Central memory CD8-positive, alpha-beta T cell (primary cell): Measurements from ENCODE around the gene FLT3.
A peak's percentile ranks its signal among the peaks of the same experiment; 100 is the strongest.

Source experiments
- ATAC-seq: fragments of 150-1000 bp; cut with Tn5 transposase; replicated peaks from 2 replicates; pipeline ENCODE4 v1.10.0; 2022; ENCODE audit warnings: mild to moderate bottlenecking, moderate FRiP score, moderate number of reproducible peaks; ENCODE audit not compliant: poor library complexity, severe bottlenecking; ENCODE audit errors: extremely low read depth
- DNase-seq, 2 donors: peaks; one replicate each; pipeline ENCODE4 v3.0.0; 2021; ENCODE audit warnings: low spot score in 2 of 2
- H3K27ac Mint-ChIP-seq: one replicate; pipeline ENCODE4 v1.8.0; 2022; ENCODE audit warnings: low read depth, mild to moderate bottlenecking, moderate library complexity, mixed read lengths
- H3K27me3 Mint-ChIP-seq: one replicate; pipeline ENCODE4 v1.8.0; 2022; ENCODE audit warnings: mixed read lengths
- H3K36me3 Mint-ChIP-seq: one replicate; pipeline ENCODE4 v1.8.0; 2022; ENCODE audit warnings: mild to moderate bottlenecking, moderate library complexity, mixed read lengths; ENCODE audit not compliant: insufficient read depth
- H3K4me1 Mint-ChIP-seq: one replicate; pipeline ENCODE4 v1.8.0; 2022; ENCODE audit warnings: mixed read lengths
- H3K4me3 Mint-ChIP-seq: one replicate; pipeline ENCODE4 v1.8.0; 2022; ENCODE audit warnings: mild to moderate bottlenecking, moderate library complexity, mixed read lengths
- H3K9me3 Mint-ChIP-seq: one replicate; pipeline ENCODE4 v1.8.0; 2022; ENCODE audit warnings: mixed read lengths

The FLT3 gene

DNA sequence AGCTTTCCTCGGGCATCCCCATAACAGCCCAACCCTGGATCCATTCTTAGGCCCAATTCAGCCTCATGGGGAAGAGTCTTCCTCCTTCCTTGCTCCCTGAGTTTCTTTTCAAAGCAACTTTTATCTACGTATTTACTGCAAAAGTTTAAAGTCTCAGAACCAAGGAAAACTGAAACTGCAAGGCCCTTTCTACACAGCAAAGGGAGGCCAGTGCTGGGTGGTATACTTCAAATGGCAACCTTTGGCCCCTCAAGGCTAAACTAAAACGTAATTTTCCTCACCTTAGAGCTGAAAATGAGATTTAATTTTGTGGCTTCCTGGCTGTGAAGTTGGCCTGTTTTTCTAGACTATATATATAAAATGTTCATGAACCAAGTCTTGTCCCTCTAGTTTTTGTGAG, 136.9 kb downstream of the FLT3 start:
- H3K9me3 Mint-ChIP-seq: no peaks in the 10 kb centered on the region

DNA sequence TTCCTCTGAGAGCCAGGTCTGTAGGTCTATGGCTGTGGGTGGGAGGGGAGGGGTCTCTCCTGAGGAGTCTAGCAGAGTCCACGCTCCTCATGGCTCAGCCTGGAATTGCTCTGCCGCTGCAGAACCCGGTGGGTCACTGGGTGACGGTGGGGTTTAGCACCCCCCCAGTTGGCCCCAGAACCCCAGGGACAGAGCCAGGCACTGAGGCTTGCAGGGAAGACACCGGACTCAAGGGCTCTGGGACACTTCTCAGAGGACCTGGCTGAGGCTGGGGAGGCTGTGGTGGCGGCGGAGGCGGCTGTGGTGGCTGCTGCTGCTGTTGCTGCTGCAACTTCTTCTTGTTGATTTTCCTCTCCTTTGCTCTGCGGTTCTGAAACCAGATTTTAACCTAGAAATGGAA, 137.4 kb downstream of the FLT3 start:
- peaks cover under 1% of the 10 kb centered on the region for H3K36me3 Mint-ChIP-seq
- H3K4me1 Mint-ChIP-seq: peaks cover 6% of the 10 kb centered on the region
- H3K27me3 Mint-ChIP-seq: peaks cover 94% of the 10 kb centered on the region
- H3K9me3 Mint-ChIP-seq: no peaks in the 10 kb centered on the region
- DNase-seq (no peak), ATAC-seq (no peak)
- no peak overlapping the region for H3K4me3 Mint-ChIP-seq
- H3K27ac Mint-ChIP-seq: no peak overlapping the region

More for the DNA sequence above, 136.9 kb downstream of the FLT3 start:
- Mint-ChIP-seq H3K4me3 (no peak overlapping the region), H3K27ac (no peak overlapping the region), H3K36me3 (peaks cover 2% of the 10 kb centered on the region), H3K4me1 (peaks cover 8% of the 10 kb centered on the region), H3K27me3 (peaks cover 93% of the 10 kb centered on the region)
- ATAC-seq (no peak), DNase-seq (no peak)

DNA sequence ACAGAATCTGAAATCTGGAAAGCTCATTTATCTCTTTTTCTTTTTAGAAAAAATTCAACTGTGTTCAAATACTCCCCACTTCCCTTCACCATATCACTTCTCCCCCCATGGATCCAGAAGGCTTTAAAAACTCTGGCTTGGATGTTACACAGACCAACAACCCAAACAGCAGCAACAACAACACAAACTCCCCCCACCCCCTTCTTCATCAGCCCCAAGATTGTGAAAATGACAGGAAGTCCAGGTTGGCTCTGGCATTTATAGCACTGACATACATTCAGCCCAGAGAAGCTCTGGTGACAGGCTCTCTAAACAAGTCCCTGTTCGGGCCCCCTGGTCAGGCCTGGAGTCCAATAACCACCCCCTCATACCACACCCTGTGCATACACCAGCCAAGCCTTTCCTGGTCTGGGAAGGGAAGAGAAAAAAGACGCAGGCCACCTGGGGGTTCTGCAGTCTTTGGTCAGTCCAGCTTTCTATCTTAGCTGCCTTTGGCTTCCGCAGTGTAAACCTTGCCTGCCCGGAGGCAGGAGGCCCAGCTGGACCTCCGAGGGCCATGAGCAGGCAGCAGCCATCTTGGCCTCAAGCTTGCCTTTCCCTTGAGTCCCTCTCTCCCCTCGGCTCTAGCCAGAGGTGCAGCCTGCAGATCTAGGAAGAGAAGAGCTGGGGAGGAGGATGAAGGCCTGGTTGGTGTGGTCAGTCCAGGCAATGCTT, 138.1 kb downstream of the FLT3 start:
- no peak overlapping the region for H3K4me3 Mint-ChIP-seq
- no peaks in the 10 kb centered on the region for H3K36me3 Mint-ChIP-seq
- H3K27ac Mint-ChIP-seq: no peak overlapping the region
- ATAC-seq (no peak), DNase-seq (no peak)
- no peaks in the 10 kb centered on the region for H3K9me3 Mint-ChIP-seq
- H3K4me1 Mint-ChIP-seq: no peaks in the 10 kb centered on the region
- peaks cover 94% of the 10 kb centered on the region for H3K27me3 Mint-ChIP-seq

DNA sequence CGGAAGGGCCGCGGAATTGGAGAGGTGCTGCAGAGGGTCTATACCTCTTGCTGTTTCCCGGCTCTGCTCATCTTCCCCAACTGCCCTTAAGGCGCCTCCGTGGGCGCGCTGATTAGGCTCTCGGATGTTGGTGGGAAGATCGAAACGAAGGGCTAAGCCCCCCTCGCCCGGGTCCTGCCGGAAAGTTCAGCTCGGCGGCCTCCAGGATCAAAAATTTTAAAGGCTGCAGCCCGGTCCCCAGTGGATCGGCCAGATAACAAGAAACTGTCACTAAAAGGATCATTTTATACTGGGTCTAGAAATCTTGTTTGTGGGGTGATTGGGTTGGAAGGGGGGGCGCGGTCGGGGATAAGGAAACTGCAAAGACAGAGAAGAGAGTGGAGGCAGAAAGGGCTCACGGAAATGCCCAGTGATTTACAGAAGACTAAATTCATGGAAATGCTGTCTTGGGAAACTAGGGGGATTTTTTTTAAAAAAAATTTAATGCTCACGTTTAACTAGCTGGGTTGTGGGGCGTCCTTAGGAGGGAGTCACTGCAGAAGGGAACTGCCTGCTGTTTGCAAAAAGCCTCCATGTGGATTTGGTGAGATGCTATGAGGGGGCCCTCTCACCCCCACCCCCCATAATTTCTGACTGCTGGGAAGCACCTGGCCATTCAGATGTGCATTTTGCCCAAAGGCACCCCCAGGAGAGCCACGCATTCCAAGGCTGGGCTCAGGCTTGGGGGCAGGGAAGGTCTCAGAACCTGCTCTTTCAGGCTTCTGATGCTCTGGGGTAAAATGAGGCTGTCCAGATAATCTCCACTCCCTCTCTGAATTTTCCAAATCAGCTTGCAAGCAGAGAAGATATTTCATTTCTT, 138.9 kb downstream of the FLT3 start:
- H3K9me3 Mint-ChIP-seq: no peaks in the 10 kb centered on the region
- peaks cover 93% of the 10 kb centered on the region for H3K27me3 Mint-ChIP-seq
- DNase-seq: no peak
- H3K4me3 Mint-ChIP-seq: no peak overlapping the region
- H3K36me3 Mint-ChIP-seq: no peaks in the 10 kb centered on the region
- H3K27ac Mint-ChIP-seq: no peak overlapping the region
- no peaks in the 10 kb centered on the region for H3K4me1 Mint-ChIP-seq
- no peak for ATAC-seq

DNA sequence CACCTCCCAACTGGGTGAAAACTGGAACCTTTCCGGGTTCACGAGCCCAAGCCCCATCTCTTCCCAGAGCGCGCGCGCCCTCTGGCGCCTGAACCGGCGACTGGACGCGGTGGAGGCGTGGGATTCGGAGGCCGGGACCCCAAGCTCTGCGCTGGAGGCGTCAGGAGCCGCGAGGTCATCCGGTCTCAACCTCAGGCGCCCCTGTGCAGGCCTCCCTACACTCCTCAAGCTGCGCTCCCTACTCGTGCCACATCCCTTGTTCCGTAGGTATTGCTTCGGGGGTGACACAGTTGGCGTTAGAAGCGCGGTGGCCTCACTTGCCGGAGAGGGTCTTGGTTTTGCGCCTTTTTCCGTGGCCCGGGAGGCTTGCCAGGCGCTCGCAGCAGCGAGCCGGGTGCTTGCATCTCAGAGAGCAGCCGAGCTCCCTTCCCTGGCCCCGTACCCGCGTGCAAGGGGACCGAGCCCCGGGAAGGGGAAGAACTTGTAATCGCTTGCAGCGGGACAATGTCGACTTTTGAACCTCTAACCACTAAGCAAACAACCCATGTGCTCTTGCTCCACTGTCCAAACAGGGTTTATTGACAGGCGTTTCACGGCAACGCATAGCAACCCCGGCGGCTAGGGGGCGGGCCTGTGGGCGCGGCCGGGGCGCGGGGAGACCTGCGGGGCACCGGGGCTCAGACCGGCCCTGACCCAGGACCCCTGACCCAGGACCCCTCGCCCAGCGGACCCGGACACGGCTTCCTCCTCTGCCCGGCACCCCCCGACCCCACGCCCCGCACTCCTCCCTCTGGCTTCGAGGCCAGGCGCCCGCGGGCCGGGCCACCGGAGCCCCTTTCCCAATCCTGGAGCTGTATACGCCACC, 139.8 kb downstream of the FLT3 start:
- DNase-seq (no peak), ATAC-seq (no peak)
- Mint-ChIP-seq H3K4me1 (no peaks in the 10 kb centered on the region), H3K27me3 (peaks cover 93% of the 10 kb centered on the region), H3K27ac (no peak overlapping the region), H3K4me3 (peak overlapping the region; percentile 20), H3K9me3 (no peaks in the 10 kb centered on the region), H3K36me3 (no peaks in the 10 kb centered on the region)

DNA sequence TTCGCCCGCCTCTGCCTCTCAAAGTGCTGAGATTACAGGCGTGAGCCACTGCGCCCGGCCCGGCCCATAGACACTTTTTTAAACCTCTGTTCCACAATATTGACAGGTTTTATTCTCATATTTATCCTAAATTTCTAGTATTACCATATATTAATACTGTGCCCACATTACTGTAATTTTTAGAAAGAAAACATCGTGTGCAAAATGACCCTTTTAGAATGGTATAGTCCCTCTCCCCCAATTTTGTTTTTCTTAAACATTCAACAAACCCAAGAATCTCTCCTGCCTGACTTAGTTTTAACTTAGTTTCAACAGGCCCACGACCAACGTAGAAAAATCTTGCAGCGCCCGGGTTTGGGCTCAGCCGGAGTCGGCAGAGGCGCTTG, 140.4 kb downstream of the FLT3 start:
- H3K4me3 Mint-ChIP-seq: peak overlapping the region; percentile 20
- no peak overlapping the region for H3K27ac Mint-ChIP-seq
- no peaks in the 10 kb centered on the region for H3K4me1 Mint-ChIP-seq
- no peak for DNase-seq
- ATAC-seq: no peak
- H3K27me3 Mint-ChIP-seq: peaks cover 93% of the 10 kb centered on the region
- no peaks in the 10 kb centered on the region for H3K9me3 Mint-ChIP-seq
- H3K36me3 Mint-ChIP-seq: no peaks in the 10 kb centered on the region

DNA sequence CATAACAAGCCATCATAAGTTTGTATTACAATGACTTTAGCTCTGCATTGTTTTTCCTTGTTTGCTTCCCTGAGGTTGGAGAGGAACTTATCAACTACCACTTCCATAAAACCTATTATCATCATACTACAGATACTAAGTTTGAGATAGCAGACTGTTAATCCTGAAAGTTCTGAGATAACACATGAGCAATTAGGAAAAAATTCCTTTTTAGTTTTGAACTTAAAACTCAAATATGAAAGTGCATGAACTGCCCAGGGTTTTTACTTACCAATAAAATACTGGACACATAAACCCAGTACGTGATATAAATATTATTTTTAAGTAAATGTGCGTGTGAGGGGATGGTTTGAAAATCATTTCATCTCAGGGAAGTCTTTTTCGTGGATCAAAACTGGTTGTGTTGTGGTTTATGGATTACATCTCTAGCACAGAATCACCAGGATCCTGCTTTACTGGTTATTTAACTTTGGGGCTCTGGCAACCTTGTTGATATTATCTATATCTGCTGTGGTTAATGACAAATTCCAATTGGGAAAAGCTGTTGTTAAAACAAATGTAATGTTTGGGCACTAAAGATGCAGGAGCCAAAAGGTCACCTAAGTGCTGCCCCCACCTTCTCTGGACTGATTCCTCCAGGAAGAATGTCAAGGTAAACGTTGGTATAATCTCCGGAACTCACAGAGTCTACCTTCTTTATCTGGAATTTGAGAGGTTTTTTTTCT, 143.6 kb downstream of the FLT3 start:
- Mint-ChIP-seq H3K36me3 (no peaks in the 10 kb centered on the region), H3K27me3 (peaks cover 76% of the 10 kb centered on the region), H3K4me3 (no peak overlapping the region), H3K27ac (no peak overlapping the region), H3K9me3 (no peaks in the 10 kb centered on the region), H3K4me1 (peaks cover 7% of the 10 kb centered on the region)
- no peak for DNase-seq
- no peak for ATAC-seq

DNA sequence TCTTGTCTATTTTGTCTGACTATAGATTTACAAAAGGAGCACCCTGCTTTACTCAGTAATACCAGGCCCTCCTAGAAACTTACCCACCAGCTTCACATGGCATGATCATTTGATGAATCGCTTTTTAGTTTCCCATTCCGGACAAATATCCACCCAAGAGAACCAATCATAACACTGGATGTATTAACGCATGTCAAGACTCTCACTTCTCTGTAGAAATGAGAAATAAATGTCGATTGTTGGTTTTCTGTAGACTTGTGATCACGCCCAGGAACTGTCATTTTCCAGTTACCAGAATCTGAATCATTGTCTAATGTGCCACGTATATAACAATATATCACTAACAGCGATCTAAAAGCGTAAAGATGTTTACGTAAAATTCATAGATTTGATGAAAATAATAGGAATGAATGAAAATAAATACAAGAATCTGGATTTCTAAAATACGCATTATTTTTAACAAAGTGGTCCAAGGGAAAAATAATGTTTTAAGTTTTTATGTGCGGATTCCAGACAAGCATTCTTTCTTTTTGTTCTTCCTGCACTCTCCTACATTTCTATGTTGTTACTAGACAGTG, 145.3 kb downstream of the FLT3 start:
- peaks cover 2% of the 10 kb centered on the region for H3K36me3 Mint-ChIP-seq
- H3K27me3 Mint-ChIP-seq: peaks cover 80% of the 10 kb centered on the region
- H3K27ac Mint-ChIP-seq: no peak overlapping the region
- DNase-seq (no peak), ATAC-seq (no peak)
- H3K9me3 Mint-ChIP-seq: peaks cover 1% of the 10 kb centered on the region
- H3K4me1 Mint-ChIP-seq: peaks cover 7% of the 10 kb centered on the region
- H3K4me3 Mint-ChIP-seq: peak overlapping the region; percentile 25

DNA sequence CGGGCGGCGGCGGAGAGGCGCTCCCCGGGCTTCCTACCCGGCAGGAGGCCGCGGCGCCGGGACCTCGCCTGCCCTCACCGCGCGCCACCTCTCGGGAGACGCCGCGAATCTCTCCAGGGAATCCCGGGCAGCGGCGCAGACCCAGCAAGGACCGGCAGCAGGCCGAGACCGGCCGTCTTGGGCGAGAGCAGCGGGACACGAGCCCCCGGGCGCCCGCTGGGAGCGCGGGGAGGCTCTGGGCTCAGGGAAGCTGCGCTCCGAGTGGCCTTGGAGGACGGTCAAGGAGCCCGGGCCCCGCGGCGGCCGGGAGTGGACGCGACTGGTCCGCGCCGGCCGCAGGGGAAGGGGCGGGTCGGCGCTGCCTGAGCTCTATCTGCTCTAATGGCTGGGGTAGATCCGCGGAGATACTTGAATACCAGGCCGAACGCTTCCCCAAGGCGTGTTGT, 145.9 kb downstream of the FLT3 start:
- DNase-seq (no peak), ATAC-seq (no peak)
- peaks cover 2% of the 10 kb centered on the region for H3K36me3 Mint-ChIP-seq
- H3K27ac Mint-ChIP-seq: no peak overlapping the region
- peaks cover 5% of the 10 kb centered on the region for H3K9me3 Mint-ChIP-seq
- peaks cover 80% of the 10 kb centered on the region for H3K27me3 Mint-ChIP-seq
- peaks cover 7% of the 10 kb centered on the region for H3K4me1 Mint-ChIP-seq
- H3K4me3 Mint-ChIP-seq: peak overlapping the region; percentile 55

DNA sequence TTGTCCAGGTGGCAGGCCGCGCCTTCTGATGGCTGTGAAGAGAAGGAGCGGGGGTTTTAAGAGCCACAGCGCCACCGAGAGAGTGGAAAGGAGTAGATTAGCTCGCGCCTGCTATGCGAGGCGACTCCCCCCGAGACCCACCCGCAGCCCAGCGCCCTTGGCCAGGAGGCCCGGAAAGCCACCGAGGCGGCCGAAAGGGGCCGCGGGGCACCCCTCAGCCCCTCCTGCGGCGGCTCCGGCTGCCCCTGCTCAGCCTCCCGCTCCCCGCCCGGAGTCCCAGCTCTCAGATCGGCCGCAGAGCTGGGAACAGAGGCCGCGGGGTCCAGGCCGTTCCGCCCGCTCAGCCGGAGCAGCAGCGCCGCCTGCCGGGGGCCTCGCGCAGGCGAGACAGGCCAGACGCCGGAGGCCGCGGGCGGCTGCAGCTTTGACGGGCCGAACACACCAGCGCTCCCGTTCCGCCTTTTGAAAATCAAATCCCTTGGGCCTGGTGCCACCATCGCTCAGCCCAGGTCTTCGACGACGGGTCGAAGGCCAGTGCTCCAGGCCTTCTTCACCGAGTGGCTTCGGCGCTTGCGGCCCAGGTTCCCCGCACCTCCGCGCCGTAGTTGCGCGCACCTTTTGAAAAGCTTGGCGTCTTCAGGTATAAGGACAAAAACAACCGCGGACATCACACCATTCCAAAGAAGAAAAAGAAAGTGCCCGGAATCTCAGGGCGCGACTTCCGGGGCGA, 146.5 kb downstream of the FLT3 start:
- DNase-seq: peak; percentile 25 to 42
- Mint-ChIP-seq H3K36me3 (peaks cover 2% of the 10 kb centered on the region), H3K27me3 (peaks cover 74% of the 10 kb centered on the region), H3K4me1 (peaks cover 7% of the 10 kb centered on the region), H3K4me3 (peak overlapping the region; percentile 73), H3K9me3 (peaks cover 5% of the 10 kb centered on the region), H3K27ac (no peak overlapping the region)
- peak; percentile 71 for ATAC-seq
